Endometrial microvascular endothelial cells (primary cell): ENCODE measurements around the gene ARHGEF1. TPM values are rescaled to one million over a fixed set of nuclear protein-coding genes. Genes with fewer than 3 reads are reported as not detected.

Experiments used
- total RNA-seq: library from RNA; depleted of rRNA; stranded (reverse); fragments of >200 nt; gene quantifications from one replicate; pipeline ENCODE4 v1.2.3, GENCODE V29; 2015; ENCODE audit errors: inconsistent ontology term

ARHGEF1 gene
- total RNA-seq, 1 donor from 2014 or later: 89.6 TPM

Other genes starting within 250 kb of the ARHGEF1 start
- gene CEACAM7, start 194.9 kb upstream of the ARHGEF1 start, total RNA-seq: not detected
- gene CEACAM5, start 174.6 kb upstream of the ARHGEF1 start, total RNA-seq: not detected
- gene CEACAM6, start 127.7 kb upstream of the ARHGEF1 start, total RNA-seq: not detected
- not detected for gene CEACAM3, start 86.6 kb upstream of the ARHGEF1 start, total RNA-seq
- not detected for gene LYPD4, start 38.5 kb upstream of the ARHGEF1 start, total RNA-seq
- not detected for gene DMRTC2, start 38.1 kb upstream of the ARHGEF1 start, total RNA-seq
- 1,714 TPM for gene RPS19, start 22.9 kb upstream of the ARHGEF1 start, total RNA-seq
- not detected for gene CD79A, start 5.9 kb upstream of the ARHGEF1 start, total RNA-seq
- not detected for gene ERFL, start 45.3 kb downstream of the ARHGEF1 start, total RNA-seq
- gene RABAC1, start 76.1 kb downstream of the ARHGEF1 start, total RNA-seq: 131 TPM
- gene ATP1A3, start 111.0 kb downstream of the ARHGEF1 start, total RNA-seq: under 0.01 TPM
- not detected for gene GRIK5, start 187.0 kb downstream of the ARHGEF1 start, total RNA-seq
- gene ZNF574, start 193.0 kb downstream of the ARHGEF1 start, total RNA-seq: 11.6 TPM
- 0.84 TPM for gene POU2F2, start 249.3 kb downstream of the ARHGEF1 start, total RNA-seq